SU-DHL-6 (cell line): Measurements from ENCODE around the gene MYLK4.

Experiments
- H2AFZ ChIP-seq: fragments of 200-600 bp; sonication (generic); 2 replicates; pipeline ENCODE4 v1.6.1; 2014; ENCODE audit warnings: low read depth, mild to moderate bottlenecking, moderate library complexity, mixed read lengths, antibody characterized with exemption, low read length; ENCODE audit not compliant: severe bottlenecking
- H3F3A ChIP-seq: fragments of 200-600 bp; shearing (Covaris generic); 2 replicates; pipeline ENCODE4 v1.6.0; 2016; ENCODE audit warnings: antibody characterized with exemption, mild to moderate bottlenecking; ENCODE audit not compliant: insufficient read depth
- H3K27ac ChIP-seq: fragments of 200-600 bp; sonication (generic); 2 replicates; pipeline ENCODE4 v1.5.1; 2016; ENCODE audit warnings: low read depth, mild to moderate bottlenecking, low read length, moderate library complexity, mixed read lengths
- H3K27me3 ChIP-seq: fragments of 200-600 bp; sonication (generic), shearing (Covaris generic); 2 replicates; pipeline ENCODE4 v1.6.0; 2014; ENCODE audit warnings: mild to moderate bottlenecking, low read length
- H3K36me3 ChIP-seq: fragments of 200-600 bp; sonication (generic); 2 replicates; pipeline ENCODE4 v1.6.1; 2014; ENCODE audit warnings: mild to moderate bottlenecking, low read length, mixed read lengths
- H3K4me2 ChIP-seq: fragments of 300-600, 200-600 bp; shearing (Covaris generic), sonication (generic); 2 replicates; pipeline ENCODE4 v1.6.0; 2014; ENCODE audit warnings: low read length, low read depth, mild to moderate bottlenecking; ENCODE audit not compliant: poor library complexity, severe bottlenecking
- H3K4me3 ChIP-seq: fragments of 200-600 bp; sonication (generic); 2 replicates; pipeline ENCODE4 v1.5.1; 2014; ENCODE audit warnings: antibody characterized with exemption, low read length, mild to moderate bottlenecking, mixed read lengths; ENCODE audit not compliant: insufficient read depth, poor library complexity, severe bottlenecking
- H3K79me2 ChIP-seq: fragments of 200-600 bp; sonication (generic); 2 replicates; pipeline ENCODE4 v1.6.1; 2014; ENCODE audit warnings: mild to moderate bottlenecking, low read length, moderate library complexity; ENCODE audit not compliant: insufficient read depth
- H3K9ac ChIP-seq: fragments of 200-600 bp; sonication (generic); 2 replicates; pipeline ENCODE4 v1.7.0; 2014; ENCODE audit warnings: mild to moderate bottlenecking, low read length
- H3K9me2 ChIP-seq: fragments of 200-600 bp; sonication (generic); replicated peaks from 2 replicates; pipeline ENCODE4 v1.6.1; 2014; ENCODE audit warnings: low read length; ENCODE audit not compliant: insufficient read depth
- H3K9me3 ChIP-seq: fragments of 200-600 bp; sonication (generic); 2 replicates; pipeline ENCODE4 v1.6.1; 2014; ENCODE audit warnings: low read length, mixed read lengths; ENCODE audit not compliant: insufficient read depth
- H4K20me1 ChIP-seq: fragments of 200-600 bp; sonication (generic); 2 replicates; pipeline ENCODE4 v1.6.1; 2014; ENCODE audit warnings: low read depth, mild to moderate bottlenecking, antibody characterized with exemption, low read length, moderate library complexity, mixed read lengths
- CTCF ChIP-seq: fragments of 200-600 bp; sonication (generic); IDR thresholded peaks from one replicate; pipeline ENCODE4 v1.5.1; 2017; ENCODE audit warnings: antibody characterized with exemption, mild to moderate bottlenecking, low read length, moderate library complexity; ENCODE audit not compliant: insufficient read depth, poor library complexity, severe bottlenecking
- EZH2phosphoT487 ChIP-seq: fragments of 200-600 bp; sonication (generic), shearing (Covaris generic); conservative IDR thresholded peaks from 2 replicates; pipeline ENCODE4 v1.6.1; 2018; ENCODE audit warnings: mild to moderate bottlenecking, antibody characterized with exemption, low read length, moderate library complexity, mixed read lengths

MYLK4 gene

GRCh38 chr6:2733736-2734480 is 16.8 kb downstream of the MYLK4 start:
- no peak overlapping the region for H3K27ac ChIP-seq
- no peaks in the 10 kb centered on the region for H3K9me3 ChIP-seq
- no peaks in the 10 kb centered on the region for H3K36me3 ChIP-seq
- H2AFZ ChIP-seq = peak overlapping the region; percentile 68
- H3K9me2 ChIP-seq = no peaks in the 10 kb centered on the region
- no peaks in the 10 kb centered on the region for H3K79me2 ChIP-seq
- H3K27me3 ChIP-seq = no peaks in the 10 kb centered on the region
- no peak for TF ChIP-seq CTCF
- TF ChIP-seq EZH2phosphoT487 = no peak
- no peak overlapping the region for H3K4me2 ChIP-seq
- H3K9ac ChIP-seq = no peak overlapping the region
- H3K4me3 ChIP-seq = no peak overlapping the region
- no peaks in the 10 kb centered on the region for H4K20me1 ChIP-seq
- H3F3A ChIP-seq = no peaks in the 10 kb centered on the region

GRCh38 chr6:2733324-2733723 is 17.4 kb downstream of the MYLK4 start:
- H2AFZ ChIP-seq = peak overlapping the region; percentile 68

GRCh38 chr6:2732503-2733089 is 18.1 kb downstream of the MYLK4 start:
- Histone ChIP-seq H3K79me2 (no peaks in the 10 kb centered on the region), H3K36me3 (no peaks in the 10 kb centered on the region), H3K9ac (no peak overlapping the region), H3K9me2 (no peaks in the 10 kb centered on the region), H2AFZ (no peak overlapping the region), H4K20me1 (no peaks in the 10 kb centered on the region), H3K9me3 (no peaks in the 10 kb centered on the region), H3K27ac (no peak overlapping the region), H3K4me3 (no peak overlapping the region), H3F3A (no peaks in the 10 kb centered on the region), H3K27me3 (no peaks in the 10 kb centered on the region), H3K4me2 (no peak overlapping the region)
- TF ChIP-seq CTCF = no peak

More at GRCh38 chr6:2733324-2733723, 17.4 kb downstream of the MYLK4 start:
- no peak overlapping the region for H3K4me3 ChIP-seq
- H3K4me2 ChIP-seq = no peak overlapping the region
- no peaks in the 10 kb centered on the region for H3K9me3 ChIP-seq
- TF ChIP-seq EZH2phosphoT487 (no peak), CTCF (no peak)
- no peak overlapping the region for H3K27ac ChIP-seq
- no peaks in the 10 kb centered on the region for H3K36me3 ChIP-seq
- H3K27me3 ChIP-seq = no peaks in the 10 kb centered on the region
- H3K9ac ChIP-seq = no peak overlapping the region
- no peaks in the 10 kb centered on the region for H4K20me1 ChIP-seq
- H3F3A ChIP-seq = no peaks in the 10 kb centered on the region
- no peaks in the 10 kb centered on the region for H3K79me2 ChIP-seq
- H3K9me2 ChIP-seq = no peaks in the 10 kb centered on the region
